ENCODE measurements around the gene FBLL1. TPM values are rescaled to one million over a fixed set of nuclear protein-coding genes. Genes with fewer than 3 reads are reported as not detected.

The FBLL1 gene
- total and polyA plus RNA-seq, 2 of the 8 experiments (the other 6 are each of a cell fraction or from before 2014, with no cell fraction given), result 8.3 to 30.9 TPM

GRCh38 chr5:168480601-168481000 is 48.5 kb upstream of the FBLL1 start (continued):
- TF ChIP-seq BCL11A (IDR thresholded peaks at IDR 0.05; ENCODE audit: low read depth in 2 of 2, low read length in 2 of 2) (no peak), SP2 (IDR thresholded peaks at IDR 0.05; ENCODE audit: low read length) (no peak)
